ENCODE data around the gene NDUFV3.
"Not testable (repeated sequence)": the region's sequence is repeated elsewhere in the genome, so short reads cannot be mapped to it uniquely, and the experiment has no call there.

Gene NDUFV3

DNA sequence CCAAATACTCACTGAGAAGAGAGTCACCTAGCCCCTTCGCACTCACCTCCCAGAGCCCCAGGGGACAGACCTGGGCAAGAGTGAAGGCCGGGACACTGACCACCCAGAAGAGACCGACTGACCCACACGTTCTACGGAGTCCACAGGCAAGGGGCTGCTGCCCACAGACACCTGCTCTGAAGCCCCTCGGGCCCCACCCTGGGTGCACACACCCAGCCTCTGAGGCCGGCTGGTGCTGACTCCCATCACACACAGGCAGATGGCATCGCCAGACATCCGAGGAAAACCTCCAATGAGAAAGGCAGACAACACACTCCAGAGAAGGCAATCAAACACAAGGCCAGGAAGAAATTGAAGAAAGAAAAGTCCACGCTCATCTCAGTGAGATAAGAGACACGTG lies 35.9 kb upstream of the NDUFV3 start:
- no peak for DNase-seq

DNA sequence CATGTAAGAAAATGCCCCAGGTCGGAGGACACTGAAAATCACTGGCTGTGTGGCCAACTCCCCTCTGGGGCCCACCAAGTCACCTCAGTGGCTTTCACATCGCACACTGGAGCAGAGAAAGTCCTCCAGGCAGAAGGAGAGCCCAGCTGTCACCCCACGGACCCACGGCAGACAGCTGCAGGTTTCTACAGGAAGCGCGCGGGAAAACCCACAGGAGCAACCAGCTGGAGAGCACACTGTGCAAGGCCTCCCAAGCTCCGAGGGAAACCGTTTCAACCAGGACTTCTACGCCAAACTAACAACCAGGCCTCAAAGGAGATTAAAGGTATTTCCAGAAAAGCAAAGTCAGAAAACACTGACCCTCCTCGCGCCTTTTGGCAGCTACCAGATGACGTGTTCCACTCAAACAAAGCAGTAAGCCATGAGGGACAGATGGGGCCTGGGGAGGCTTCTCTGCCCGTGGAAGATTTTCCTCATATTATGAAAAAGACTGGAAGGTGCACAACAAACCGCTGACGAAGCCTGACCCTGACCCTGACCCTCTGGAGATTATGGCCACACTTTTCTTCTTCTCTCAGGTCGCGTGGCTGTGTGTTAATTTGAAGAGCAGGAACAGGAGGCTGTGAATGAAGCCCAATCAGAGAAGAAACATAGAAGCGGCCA lies 34.8 kb upstream of the NDUFV3 start:
- no peak for DNase-seq

DNA sequence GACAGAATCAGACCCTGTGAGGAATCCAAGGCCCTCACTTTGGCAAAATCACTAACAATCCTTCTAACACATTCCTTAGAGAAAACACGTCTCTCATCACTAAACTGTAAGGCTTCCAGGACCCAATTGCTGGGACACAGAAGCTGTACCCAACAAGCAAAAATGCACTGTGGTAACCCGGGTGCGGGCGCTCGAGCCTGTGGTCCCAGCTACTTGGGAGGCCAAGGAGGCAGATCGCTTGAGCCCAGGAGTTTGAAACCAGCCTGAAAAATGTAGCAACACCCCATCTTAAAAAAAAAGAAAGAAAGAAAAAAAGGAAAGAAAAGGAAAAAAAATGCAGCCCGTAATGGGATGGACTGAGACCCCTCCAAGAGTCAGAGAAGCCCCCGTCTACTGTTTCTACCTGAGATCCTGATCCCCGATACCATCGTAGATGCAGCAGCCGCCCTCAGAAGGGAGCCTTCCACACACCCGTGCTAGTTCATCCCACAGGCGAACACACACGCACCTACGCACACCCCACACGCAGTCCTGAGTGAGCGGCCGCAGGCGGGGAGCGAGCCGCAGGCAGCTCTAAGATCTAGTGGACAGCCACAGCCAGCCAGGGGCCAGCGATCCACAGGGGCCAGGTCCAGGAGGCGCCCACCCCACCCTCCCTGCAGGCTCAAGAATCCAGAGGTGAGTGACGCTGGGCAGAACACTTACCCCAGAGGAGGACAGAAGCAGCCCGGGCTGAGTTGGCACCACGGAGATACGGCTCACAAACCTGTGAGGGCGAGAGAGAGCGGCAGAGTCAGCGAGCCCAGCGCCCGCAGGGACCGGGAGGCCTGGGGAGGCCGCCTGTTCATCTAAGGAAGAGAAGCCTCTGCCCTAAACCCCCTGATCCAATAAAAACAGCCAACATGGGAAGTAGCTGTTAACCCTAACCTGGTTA lies 33.9 kb upstream of the NDUFV3 start:
- DNase-seq: no peak

DNA sequence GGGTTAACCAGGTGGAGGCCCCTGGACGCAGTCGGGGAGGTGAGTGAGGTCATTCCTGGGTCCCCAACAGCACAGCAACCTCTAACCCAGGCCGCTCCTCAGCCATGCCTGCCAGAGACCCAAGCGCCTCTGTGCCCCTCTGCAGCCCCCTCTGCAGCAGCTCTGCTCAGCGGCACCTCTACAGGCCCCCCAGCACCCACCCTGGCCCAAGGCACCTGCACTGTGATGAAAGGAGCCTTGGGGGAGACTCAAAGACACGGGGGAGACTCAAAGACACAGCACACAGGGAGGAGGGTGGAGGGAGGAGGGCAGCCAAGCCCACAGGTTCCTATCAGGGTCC lies 33.2 kb upstream of the NDUFV3 start:
- DNase-seq: no peak

DNA sequence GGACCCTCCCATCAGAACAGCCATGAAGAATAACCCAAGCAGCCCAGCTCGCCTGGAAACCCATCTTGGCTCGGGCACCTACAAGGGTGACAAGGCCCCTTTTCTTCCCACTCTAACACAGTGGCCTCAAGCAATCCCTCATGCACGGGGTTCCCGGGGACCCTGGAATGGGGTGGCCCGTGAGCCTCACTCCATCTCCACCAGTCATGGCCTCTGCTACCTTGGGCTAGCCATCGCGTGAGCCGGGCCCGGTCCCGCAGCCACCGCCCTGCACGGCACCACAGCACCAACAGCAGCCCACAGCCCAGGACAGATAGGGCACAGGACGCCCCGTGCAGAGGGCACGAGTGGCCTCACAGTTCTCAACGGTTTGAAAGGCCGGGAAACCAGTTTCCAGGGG lies 32.8 kb upstream of the NDUFV3 start:
- no peak for DNase-seq

DNA sequence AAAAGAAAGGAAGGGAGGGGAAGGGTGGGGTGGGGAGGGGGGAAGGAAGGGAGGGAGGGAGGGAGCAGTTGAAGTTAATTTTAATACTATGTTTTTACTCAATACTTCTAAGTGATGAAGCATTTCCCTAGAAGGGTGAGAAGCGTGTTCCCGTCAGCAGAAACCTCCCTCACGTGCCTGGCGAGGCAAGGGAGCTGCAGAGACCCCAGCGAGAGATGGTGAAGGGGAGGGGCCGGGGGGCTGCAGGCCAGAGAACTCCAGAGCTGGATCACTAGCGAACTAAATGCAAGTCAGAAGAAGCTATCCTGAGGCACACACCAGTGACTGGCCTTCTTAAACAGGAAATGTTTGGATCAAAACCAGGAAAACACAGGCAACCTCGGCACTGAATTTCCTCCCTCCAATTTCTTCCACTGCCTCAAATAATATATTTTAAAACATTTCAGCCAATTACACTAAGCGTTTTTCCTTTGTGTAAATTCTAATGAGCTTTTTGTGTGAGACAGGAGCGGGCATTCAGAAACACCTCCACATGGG lies 31.7 kb upstream of the NDUFV3 start:
- no peak for DNase-seq

DNA sequence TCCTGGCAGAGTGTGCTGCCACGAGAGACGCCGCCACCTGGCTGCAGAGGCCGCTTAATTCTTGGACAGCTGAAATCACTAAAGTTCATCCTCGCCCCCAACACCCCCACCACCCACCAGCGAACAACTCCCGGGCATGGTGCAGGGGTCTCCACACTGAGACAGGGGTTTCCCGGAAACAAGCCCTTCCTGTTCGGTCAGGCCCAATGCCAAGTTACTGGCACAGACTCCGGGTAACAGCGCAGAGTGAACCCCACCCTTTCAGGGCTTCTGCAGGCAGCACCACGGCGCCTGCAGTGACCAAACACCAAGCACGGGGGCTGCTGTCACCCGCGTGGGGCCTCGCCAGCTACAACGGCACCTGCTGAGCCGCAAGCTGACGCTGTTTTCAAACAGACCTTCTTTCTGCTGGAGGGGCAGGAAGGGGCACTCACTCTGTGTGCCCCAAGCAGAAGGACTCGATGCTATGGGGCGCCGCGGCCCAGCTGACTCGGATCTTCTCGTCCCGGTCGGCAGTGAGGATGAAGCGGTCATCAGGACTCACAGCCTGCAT lies 31.2 kb upstream of the NDUFV3 start:
- no peak for DNase-seq

DNA sequence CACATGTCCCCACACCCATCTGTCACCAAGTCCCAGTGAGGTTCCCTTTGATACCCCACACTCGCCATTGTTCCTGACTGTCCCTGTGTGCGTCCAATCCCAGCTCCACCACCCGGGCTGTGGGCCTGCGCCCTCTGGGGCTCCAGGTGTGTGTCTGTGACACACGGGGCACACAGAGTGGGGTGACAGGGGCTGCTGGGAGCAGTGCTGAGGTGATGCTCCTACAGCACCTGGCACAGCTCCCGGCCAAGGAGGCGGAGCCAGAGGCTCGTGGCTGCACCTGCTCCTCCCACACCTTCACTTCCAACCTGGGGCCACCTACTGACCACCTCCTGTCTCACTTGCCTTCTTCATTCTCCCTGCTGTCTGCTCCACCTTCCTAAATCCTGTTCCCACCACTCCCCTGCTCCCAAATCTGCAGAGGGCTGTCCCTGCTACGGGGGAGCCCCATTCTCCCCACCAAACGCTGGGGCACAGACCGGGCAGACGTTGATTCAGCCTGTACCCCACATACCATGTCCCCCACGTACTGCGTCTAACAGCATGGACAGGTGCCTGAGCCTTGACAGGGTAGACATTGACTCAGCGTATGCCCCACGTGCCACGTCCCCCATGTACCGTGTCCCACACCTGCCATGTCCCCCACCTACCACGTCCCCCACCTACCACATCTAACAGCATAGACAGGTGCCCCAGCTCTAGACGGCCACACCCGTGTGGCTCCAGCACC lies 30.2 kb upstream of the NDUFV3 start:
- DNase-seq: no peak

DNA sequence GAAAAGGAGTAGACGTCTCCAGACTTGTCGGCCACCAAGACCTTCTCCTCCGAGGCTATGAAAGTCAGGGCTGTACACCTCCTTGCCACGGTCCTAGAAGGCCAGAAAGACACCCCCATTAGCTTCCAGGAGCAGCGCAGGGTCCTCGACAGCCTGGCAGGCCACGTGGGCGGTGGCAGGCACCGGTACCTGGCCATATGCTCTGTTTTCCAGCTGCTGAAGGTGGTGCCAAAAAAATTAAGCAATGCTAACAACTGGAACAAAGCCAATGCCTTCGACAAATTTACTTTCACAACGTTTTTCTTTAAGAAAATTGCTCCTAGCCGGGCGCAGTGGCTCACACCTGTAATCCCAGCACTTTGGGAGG lies 29.6 kb upstream of the NDUFV3 start:
- DNase-seq: no peak

DNA sequence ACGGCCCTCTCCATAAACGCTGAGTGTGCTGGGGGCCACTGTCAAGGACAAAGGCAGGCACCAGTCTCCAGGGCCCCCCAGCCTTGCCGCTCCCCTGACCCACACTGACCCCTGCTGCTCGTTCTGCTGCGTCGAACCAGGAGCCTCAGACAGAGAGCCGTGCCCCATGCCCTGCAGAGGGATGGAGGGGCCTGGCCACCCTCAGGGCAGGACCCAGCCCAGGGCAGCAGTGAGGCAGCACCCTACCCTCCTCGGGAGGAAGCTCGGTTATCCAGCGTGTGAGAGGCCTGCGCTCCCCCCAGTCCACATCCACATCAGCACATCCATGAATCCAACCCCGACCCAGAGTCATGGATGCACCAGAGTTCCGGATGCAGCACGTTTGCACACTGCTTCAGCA lies 28.8 kb upstream of the NDUFV3 start:
- DNase-seq: no peak

DNA sequence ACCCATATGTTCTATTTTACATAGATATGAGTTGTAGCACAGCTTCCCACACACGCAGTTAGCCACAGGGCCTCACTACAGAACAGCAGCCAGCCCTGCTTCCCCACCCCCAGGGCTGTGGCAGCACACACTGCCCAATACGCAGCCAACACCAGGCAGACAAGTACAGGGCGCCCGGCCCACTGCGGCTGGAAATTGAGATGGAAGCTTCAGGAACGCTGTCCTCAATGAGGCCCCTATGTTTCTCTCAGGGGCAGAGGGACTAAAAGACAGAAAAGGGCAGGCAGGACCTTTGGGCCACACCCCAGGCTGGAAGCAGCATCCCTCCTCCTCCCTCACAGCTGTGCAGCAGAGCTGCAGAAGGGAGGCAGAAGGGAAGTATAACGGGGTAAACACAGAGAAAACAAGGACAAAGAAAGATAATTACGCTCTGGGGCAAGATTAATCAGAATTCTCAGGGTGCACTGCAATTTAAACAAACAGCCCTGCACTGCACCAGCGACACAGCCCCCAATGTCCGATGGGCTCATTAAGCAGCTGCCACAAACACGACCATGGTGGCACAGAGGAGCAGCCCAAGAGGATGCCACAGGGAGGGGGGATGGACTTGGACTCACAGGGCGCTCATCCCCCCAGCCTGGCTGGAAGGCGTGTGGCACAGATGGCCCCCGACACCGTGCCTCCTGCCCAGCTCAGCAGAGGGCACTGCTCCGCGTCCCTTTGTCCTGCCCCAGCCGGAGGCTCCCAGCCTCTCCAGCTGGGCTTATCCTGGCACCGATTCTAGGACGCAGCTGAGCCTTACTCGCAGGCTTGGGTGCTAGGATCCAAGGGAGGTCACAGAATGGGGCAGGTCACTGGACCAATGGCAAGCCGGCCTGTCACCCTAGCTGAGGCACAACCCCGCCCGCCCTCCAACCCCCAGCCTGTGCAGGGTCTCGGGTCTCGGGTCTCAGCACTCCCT lies 28.0 kb upstream of the NDUFV3 start:
- DNase-seq: no peak

DNA sequence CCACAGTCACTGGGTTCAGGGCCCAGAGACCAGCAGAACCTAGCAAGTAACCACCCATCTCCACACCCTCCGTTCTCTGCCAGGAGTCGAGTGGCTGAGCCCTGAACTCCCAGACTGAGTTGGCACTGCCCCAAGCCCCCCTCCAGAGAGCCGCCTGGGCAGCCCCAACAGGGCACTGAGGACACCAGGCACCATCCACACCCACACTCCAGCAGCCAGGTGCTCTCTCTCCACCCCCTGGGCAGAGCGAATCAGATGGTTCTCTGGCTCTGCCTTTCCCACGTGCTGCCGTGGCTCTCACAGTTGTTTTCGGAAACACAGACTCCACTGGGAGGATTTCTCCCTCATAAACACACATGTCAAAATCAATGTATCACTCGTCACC lies 27.3 kb upstream of the NDUFV3 start:
- no peak for DNase-seq

DNA sequence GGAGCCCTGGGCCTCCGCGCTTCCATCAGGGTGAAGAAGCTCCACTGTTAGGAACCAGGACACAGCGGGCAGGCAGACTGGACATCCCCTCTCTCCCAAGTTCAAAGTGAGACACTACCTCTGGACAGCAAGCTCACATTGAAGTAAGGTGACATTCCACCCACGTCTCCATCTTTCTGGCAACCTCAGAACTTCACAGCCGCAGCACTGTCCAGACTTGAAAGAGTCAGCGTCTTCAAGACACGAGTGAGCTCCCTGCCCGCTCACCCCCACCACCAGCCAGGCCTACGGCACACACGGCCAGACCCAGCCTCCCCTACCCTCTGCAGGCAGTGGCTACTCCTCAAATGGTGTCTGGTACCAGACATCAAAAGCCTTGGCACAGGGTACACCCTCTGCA lies 24.9 kb upstream of the NDUFV3 start:
- no peak for DNase-seq

DNA sequence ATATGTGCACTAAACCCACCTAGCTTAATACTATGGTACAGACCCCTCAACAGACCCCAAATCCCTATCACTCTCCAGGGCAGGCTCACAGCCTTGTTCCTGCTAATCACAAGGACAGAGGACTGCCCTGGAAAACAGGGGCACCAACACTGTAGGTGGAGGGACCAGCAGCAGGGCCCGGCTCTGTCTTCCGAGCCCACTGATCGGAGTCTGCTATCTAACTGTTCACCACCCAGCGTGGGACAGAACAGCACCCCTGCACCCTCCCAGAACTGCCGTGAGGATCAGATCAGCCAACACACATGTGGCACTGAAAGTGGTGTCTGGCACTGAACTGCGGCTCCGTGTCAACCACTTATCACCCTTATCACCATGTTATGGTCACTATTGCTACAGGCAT lies 20.0 kb upstream of the NDUFV3 start:
- DNase-seq: no peak

DNA sequence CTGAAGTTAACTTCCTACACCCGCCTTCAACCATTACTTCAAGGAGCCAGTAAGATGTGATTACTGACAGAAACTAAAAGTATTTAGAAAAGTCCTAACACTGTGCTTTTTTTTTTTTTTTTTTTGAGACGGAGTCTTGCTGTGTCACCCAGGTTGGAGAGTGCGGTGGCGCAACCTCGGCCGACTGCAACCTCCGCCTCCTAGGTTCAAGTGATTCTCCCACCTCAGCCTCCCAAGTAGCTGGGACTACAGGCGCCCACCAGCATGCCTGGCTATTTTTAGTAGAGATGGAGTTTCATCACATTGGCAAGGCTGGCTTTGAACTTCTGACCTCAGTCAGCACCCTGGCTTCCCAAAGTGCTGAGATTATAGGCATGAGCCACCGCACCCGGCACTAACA lies 17.3 kb upstream of the NDUFV3 start:
- DNase-seq: not testable (repeated sequence)

DNA sequence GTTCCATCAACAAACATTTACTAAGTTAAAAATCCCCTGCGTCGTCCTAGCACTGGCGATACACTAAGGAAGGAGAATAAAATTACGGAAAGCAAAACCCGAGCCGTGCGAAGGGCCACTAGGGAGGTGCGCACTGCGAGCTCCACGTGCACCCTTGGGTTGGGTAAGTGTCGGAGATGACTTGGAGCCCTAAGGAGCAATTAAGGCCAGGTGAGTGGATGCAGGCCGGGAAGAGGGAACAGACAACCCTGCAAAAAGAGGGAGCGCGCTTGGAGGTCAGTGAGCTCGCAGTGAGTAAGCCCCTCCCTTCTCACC lies 14.5 kb upstream of the NDUFV3 start:
- DNase-seq: no peak

DNA sequence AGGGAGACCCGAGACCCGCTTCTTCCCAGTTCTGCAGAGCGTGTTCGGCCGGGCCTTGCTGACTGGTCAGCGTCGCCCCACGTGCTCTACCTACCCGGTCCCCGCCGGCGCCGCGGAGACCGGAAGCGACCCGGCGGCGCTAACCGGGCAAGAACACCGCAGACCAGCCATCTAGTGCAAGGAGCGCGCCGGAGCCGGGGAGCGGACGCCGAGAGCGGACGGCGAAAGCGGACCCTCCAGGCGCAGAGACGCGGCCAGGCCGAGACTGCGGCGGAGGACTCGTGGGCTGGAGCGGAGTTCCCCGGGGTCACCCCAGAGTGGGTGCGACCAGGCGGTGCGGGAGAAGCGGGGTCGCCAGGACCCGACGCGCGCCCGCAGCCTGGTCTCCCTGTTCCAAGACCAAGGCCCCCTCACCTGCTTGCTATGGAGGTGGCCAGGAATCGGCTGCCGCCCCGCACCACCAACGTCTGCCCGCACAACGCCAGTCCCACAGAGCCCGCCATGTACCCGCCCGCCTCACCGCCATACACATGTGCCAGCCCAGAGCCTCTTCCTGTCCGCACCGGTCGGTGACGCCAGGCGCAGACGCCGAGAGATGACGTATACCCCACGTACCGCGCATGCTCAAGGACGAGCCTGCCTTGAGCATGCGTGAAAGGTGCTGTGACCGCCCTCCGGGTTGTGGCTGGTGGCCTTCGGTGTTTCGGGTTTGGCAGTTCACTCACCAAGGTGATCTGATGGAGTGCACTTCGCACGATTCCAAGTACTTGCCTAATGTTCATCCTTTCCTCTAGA lies 13.9 kb upstream of the NDUFV3 start, which contains the start of gene WDR4:
WDR4 (minus strand) TSS at position 547 of the 795 bp plus-strand sequence; CDS start at position 503, 44 bp downstream.
- DNase-seq: peak; percentile 96

DNA sequence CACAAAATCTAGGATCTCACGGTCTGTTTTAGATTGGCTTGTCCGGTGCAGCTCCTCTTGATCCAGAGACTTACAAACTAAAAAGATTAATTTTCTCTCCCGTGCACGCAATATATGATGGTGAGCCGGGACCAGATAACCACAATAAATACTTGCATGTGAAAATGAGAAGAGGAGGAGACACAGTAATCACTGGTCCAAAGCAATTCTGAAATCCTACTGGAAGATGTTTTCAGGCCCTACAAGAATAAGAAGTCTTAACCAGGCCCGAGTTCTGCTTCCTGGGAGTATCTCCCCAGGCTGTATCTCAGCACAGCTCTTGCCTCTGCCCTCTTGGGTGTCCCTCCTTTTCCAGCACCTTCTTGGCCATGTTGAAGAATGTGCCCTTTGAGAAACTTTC lies 12.8 kb upstream of the NDUFV3 start:
- DNase-seq: no peak

DNA sequence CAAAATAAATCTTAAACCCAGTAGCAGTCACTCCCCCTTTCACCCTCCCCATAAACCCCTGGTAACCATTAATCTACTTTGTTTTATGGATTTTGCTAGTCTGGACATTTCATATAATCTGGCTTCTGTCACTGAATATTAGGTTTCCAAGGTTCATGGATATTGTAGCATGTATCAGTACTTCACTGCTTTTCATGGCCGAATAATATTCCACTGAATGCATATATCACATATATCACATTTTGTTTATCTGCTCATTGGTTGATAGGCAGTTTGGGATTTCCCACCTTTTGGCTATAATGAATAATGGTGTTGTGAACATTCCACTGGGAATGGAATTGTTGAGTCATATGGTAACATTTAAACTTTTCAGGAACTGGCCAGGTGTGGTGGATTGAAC lies 9.2 kb upstream of the NDUFV3 start:
- no peak for DNase-seq

DNA sequence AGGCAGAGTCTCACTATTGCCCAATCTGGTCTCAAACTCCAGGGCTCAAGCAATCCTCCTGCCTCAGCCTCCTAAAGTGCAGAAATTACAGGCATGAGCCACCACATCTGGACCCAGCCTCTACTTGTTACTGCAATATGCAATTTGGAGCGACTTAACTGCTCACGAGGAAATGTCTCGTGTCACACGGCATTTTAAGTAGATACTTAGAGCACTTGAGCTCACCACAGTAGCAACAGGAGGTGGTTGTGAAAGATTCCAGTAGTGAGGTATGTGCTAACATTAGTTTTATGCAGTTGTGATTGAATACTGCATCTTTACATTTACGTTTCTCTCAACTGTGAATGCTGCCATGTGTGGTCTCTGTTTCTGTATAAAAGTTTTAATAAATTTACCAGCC lies 5.8 kb upstream of the NDUFV3 start:
- no peak for DNase-seq

DNA sequence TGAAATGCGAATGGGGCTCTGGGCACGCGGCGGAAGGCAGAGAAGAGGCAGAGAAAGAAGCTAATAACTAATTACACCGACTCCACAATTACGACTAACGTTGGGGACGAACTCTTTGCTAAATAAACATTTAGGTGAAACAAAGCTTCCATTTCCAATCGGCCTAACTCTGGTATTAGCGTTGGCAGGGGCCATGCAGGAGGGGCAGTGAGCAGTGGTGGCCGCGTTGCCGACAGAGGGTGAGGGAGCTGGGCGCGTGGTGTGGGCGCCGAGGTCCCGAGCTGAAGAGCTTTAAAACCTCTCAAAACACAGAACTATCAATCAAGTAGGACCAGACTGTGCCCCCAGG lies 553 bp upstream of the NDUFV3 start:
- no peak for DNase-seq

DNA sequence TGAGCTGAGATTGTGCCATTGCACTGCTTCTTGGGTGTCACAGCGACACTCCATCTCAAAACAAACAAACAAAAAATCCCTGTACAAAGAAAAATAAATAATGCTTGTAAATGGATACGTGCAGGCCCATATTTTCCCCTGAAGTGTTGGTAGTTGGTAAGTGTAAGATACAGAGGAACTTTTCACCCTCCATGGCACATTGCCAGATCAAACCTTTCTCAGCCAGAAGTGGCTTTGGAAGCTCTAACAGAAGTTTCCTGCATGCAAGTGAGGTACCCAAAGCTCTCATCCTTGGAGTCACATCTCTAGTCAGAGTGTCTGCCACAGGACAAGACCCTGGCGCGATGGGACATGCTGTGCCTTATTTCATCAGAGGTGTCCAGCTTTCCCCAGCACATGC lies 7.3 kb downstream of the NDUFV3 start:
- no peak for DNase-seq
